B cell (primary cell): ENCODE measurements around the gene ISL2. TPM values are rescaled to one million over a fixed set of nuclear protein-coding genes. Genes with fewer than 3 reads are reported as not detected.

Source experiments
- ATAC-seq: fragments of 200-7000 bp; cut with Tn5 transposase; one replicate; pipeline ENCODE4 v1.10.0; 2021; ENCODE audit warnings: low read depth, mild to moderate bottlenecking, moderate number of reproducible peaks, moderate library complexity
- CTCF ChIA-PET: fragments of 350-600 bp; sonication (Branson Sonifier 250); formaldehyde crosslinking; loops from one replicate; lab custom pipeline; 2021; ENCODE audit warnings: antibody characterized with exemption, inconsistent platforms; lab: Charles Lee
- POLR2A ChIA-PET: fragments of 350-600 bp; sonication (Branson Sonifier 250); formaldehyde crosslinking; loops from one replicate; lab custom pipeline; 2021; ENCODE audit warnings: antibody characterized with exemption; lab: Charles Lee
- DNase-seq: peaks from one replicate; pipeline ENCODE4 v3.0.0; 2013
- H2AFZ ChIP-seq: 2 replicates; pipeline ENCODE4 v1.6.1; 2012; ENCODE audit warnings: mild to moderate bottlenecking, low read depth, low read length; ENCODE audit not compliant: insufficient read depth, poor library complexity, severe bottlenecking
- H3K27ac ChIP-seq, 2 donors: 1 replicate in 1 of 2; 2 replicates in 1 of 2; pipeline ENCODE4 v1.5.1; 2012 to 2013; ENCODE audit warnings: low read length in 2 of 2, mild to moderate bottlenecking in 2 of 2, moderate library complexity in 1 of 2
- H3K27me3 ChIP-seq, 4 experiments: fragments of 200-600 bp in 1 of 4; sonication (generic) in 1 of 4; replicated peaks in 1 of 4; 1 replicate in 2 of 4; 2 replicates in 2 of 4; pipeline versions ENCODE4 v1.6.1 to v1.7.0; 2013 to 2016; ENCODE audit warnings: low read length in 3 of 4, mild to moderate bottlenecking in 2 of 4, mixed read lengths in 1 of 4, moderate library complexity in 1 of 4; ENCODE audit not compliant: insufficient read depth in 4 of 4, control insufficient read depth in 3 of 4; ENCODE audit errors: control extremely low read depth in 1 of 4
- H3K36me3 ChIP-seq, 2 experiments: replicated peaks in 1 of 2; 1 replicate in 1 of 2; 2 replicates in 1 of 2; pipeline versions ENCODE4 v1.6.1 to v1.7.1; 2013; ENCODE audit warnings: low read length in 1 of 2; ENCODE audit not compliant: insufficient read depth in 2 of 2, control insufficient read depth in 1 of 2; ENCODE audit errors: control extremely low read depth in 1 of 2, extremely low read depth in 1 of 2
- H3K4me1 ChIP-seq, 2 donors: fragments of 200-600 bp in 1 of 2; sonication (generic) in 1 of 2; 1 replicate in 1 of 2; 2 replicates in 1 of 2; pipeline versions ENCODE4 v1.5.1 to v1.6.1; 2013 to 2017; ENCODE audit warnings: low read length in 2 of 2; ENCODE audit not compliant: control insufficient read depth in 2 of 2, insufficient read depth in 2 of 2
- H3K4me2 ChIP-seq: replicated peaks from 2 replicates; pipeline ENCODE3; 2012; ENCODE audit warnings: mild to moderate bottlenecking, low read depth, low read length; ENCODE audit not compliant: poor library complexity, severe bottlenecking
- H3K4me3 ChIP-seq, 5 experiments: fragments of 200-600 bp in 1 of 5; sonication (generic) in 1 of 5; 1 replicate in 3 of 5; 2 replicates in 2 of 5; pipeline versions ENCODE4 v1.5.1 to v1.7.0; 2011 to 2016; ENCODE audit warnings: low read length in 4 of 5, mild to moderate bottlenecking in 4 of 5, low read depth in 2 of 5, control low read depth in 1 of 5, moderate library complexity in 1 of 5; ENCODE audit not compliant: insufficient read depth in 1 of 5; ENCODE audit errors: control extremely low read depth in 1 of 5, extremely low read depth in 1 of 5
- H3K79me2 ChIP-seq: fragments of 200-600 bp; sonication (generic); one replicate; pipeline ENCODE4 v1.6.0; 2016; ENCODE audit warnings: low read length; ENCODE audit not compliant: control insufficient read depth, insufficient read depth
- H3K9ac ChIP-seq: fragments of 200-600 bp; sonication (generic); 2 replicates; pipeline ENCODE4 v1.6.1; 2017; ENCODE audit warnings: mild to moderate bottlenecking, low read length, moderate library complexity
- H3K9me3 ChIP-seq, 3 donors: one replicate each; pipeline versions ENCODE4 v1.6.1 to v1.7.1; 2013; ENCODE audit warnings: low read length in 2 of 3; ENCODE audit not compliant: control insufficient read depth in 2 of 3, insufficient read depth in 1 of 3; ENCODE audit errors: control extremely low read depth in 1 of 3
- H4K20me1 ChIP-seq: 2 replicates; pipeline ENCODE4 v1.6.0; 2012; ENCODE audit warnings: mild to moderate bottlenecking, low read length; ENCODE audit not compliant: insufficient read depth, control insufficient read depth, poor library complexity, severe bottlenecking
- H3K27ac Mint-ChIP-seq: one replicate; pipeline ENCODE4 v1.8.0; 2021; ENCODE audit warnings: mixed read lengths
- H3K27me3 Mint-ChIP-seq: one replicate; pipeline ENCODE4 v1.8.0; 2021; ENCODE audit warnings: mixed read lengths
- H3K4me1 Mint-ChIP-seq: one replicate; pipeline ENCODE4 v1.8.0; 2021; ENCODE audit warnings: mixed read lengths
- H3K4me3 Mint-ChIP-seq: one replicate; pipeline ENCODE4 v1.8.0; 2021; ENCODE audit warnings: mixed read lengths
- H3K9me3 Mint-ChIP-seq: one replicate; pipeline ENCODE4 v1.8.0; 2022; ENCODE audit warnings: mixed read lengths; ENCODE audit not compliant: insufficient read depth
- EZH2 ChIP-seq: IDR thresholded peaks from 2 replicates; pipeline ENCODE4 v1.6.1; 2012; ENCODE audit warnings: borderline replicate concordance, low read depth, mild to moderate bottlenecking, moderate library complexity, low read length; ENCODE audit not compliant: insufficient read depth, poor library complexity, severe bottlenecking
- WGBS: methylation state at CpG from one replicate; pipeline ENCODE4 v1.1.5; 2013; ENCODE audit warnings: missing lambda C conversion rate; ENCODE audit not compliant: insufficient coverage; 5-methylcytosine and 5-hydroxymethylcytosine counted together
- intact Hi-C: fragments of 100-400 bp; cut with micrococcal nuclease; formaldehyde crosslinking; loops from one replicate; pipeline ENCODE4 v1.10.0; 2022
- polyA plus RNA-seq: library from polyadenylated mRNA; depleted of rRNA; stranded (reverse); fragments of >200 nt; gene quantifications from 2 replicates; pipeline ENCODE4 v1.2.3, GENCODE V29; 2012
- total RNA-seq, 2 donors: library from RNA; stranded (reverse); fragments of 120-200 nt in 1 of 2; gene quantifications; 1 replicate in 1 of 2; 2 replicates in 1 of 2; pipeline versions ENCODE4 v1.2.3 to v1.2.4, GENCODE V29; 2013 to 2022
- TF ChIP-seq, protein P1 (sequence below): fragments of 200-600 bp; IDR thresholded peaks from one replicate; pipeline ENCODE4 v1.8.0; 2022; ENCODE audit warnings: antibody characterized with exemption, mild to moderate bottlenecking

ISL2 gene
- total and polyA plus RNA-seq, 2 donors (not counting 1 experiment from before 2014, with no cell fraction given) = 0.59 to 1.8 TPM

GRCh38 chr15:76360416-76360815 is 23.8 kb downstream of the ISL2 start:
- Histone ChIP-seq H3K79me2 (no peaks in the 10 kb centered on the region), H3K9ac (no peak overlapping the region), H2AFZ (no peak overlapping the region), H3K4me1 (no peaks in the 10 kb centered on the region), H3K4me3 (no peak overlapping the region), H4K20me1 (no peaks in the 10 kb centered on the region), H3K36me3 (peaks cover 0 to 3% of the 10 kb centered on the region in 2 experiments), H3K27ac (no peak overlapping the region), H3K9me3 (no peaks in the 10 kb centered on the region), H3K27me3 (no peaks in the 10 kb centered on the region), H3K4me2 (no peak overlapping the region)
- no peaks in the 10 kb centered on the region for H3K4me1 Mint-ChIP-seq
- 92% methylated on average over 3 of the region's 3 CpGs for WGBS
- CTCF ChIA-PET = no interaction called here
- H3K4me3 Mint-ChIP-seq = no peak overlapping the region
- no peak for TF ChIP-seq EZH2
- TF ChIP-seq, protein P1, sequence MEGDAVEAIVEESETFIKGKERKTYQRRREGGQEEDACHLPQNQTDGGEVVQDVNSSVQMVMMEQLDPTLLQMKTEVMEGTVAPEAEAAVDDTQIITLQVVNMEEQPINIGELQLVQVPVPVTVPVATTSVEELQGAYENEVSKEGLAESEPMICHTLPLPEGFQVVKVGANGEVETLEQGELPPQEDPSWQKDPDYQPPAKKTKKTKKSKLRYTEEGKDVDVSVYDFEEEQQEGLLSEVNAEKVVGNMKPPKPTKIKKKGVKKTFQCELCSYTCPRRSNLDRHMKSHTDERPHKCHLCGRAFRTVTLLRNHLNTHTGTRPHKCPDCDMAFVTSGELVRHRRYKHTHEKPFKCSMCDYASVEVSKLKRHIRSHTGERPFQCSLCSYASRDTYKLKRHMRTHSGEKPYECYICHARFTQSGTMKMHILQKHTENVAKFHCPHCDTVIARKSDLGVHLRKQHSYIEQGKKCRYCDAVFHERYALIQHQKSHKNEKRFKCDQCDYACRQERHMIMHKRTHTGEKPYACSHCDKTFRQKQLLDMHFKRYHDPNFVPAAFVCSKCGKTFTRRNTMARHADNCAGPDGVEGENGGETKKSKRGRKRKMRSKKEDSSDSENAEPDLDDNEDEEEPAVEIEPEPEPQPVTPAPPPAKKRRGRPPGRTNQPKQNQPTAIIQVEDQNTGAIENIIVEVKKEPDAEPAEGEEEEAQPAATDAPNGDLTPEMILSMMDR = no peak
- DNase-seq (no peak), ATAC-seq (no peak)
- intact Hi-C loops = no loop called here
- no peak overlapping the region for H3K27ac Mint-ChIP-seq
- POLR2A ChIA-PET = no interaction called here
- no peaks in the 10 kb centered on the region for H3K27me3 Mint-ChIP-seq
- H3K9me3 Mint-ChIP-seq = no peaks in the 10 kb centered on the region

DNA sequence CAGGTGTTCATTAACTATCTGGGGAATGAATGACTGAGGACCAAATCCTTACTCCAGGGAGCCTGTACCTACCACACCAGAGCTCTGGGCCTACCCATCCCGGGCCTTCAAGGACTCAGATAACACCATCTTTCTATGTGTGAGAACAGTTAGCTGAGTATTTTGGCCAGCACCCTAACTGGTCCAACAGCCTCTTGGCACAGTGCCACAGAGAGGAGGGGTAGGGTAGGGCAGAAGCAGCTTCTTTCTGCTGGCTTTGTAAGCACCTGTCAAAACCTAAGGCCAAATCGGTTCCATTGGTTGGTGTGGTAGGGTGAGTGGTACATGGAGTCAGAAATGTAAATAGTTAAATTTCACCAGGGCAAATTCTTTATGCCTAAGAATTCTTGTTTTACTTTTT is 26.7 kb downstream of the ISL2 start:
- Histone ChIP-seq H3K4me1 (no peaks in the 10 kb centered on the region), H3K79me2 (no peaks in the 10 kb centered on the region), H3K27me3 (no peaks in the 10 kb centered on the region), H3K36me3 (peaks cover 0 to 8% of the 10 kb centered on the region in 2 experiments), H2AFZ (no peak overlapping the region), H3K9me3 (no peaks in the 10 kb centered on the region), H3K27ac (no peak overlapping the region), H3K9ac (no peak overlapping the region), H4K20me1 (no peaks in the 10 kb centered on the region), H3K4me3 (no peak overlapping the region), H3K4me2 (no peak overlapping the region)
- H3K27me3 Mint-ChIP-seq = no peaks in the 10 kb centered on the region
- DNase-seq (no peak), ATAC-seq (no peak)
- intact Hi-C loops = no loop called here
- H3K9me3 Mint-ChIP-seq = no peaks in the 10 kb centered on the region
- ChIA-PET POLR2A (no interaction called here), CTCF (interaction anchor here (1.0 kb wide), 1 partner anchor 12 kb away, joined by 3 read pairs; no protein-coding TSS in a partner anchor)
- H3K27ac Mint-ChIP-seq = no peak overlapping the region
- H3K4me3 Mint-ChIP-seq = no peak overlapping the region
- TF ChIP-seq EZH2 = no peak
- TF ChIP-seq, protein P1 = no peak
- no peaks in the 10 kb centered on the region for H3K4me1 Mint-ChIP-seq
- no CpG with 5 or more reads among the region's 2 CpGs for WGBS
